Renal pelvis (tissue), 4 donors: ENCODE measurements around the gene MC5R. TPM values are rescaled to one million over a fixed set of nuclear protein-coding genes. Genes with fewer than 3 reads are reported as not detected.
"Not testable (repeated sequence)": the region's sequence is repeated elsewhere in the genome, so short reads cannot be mapped to it uniquely, and the experiment has no call there.

Experiments
- DNase-seq: peaks from one replicate; pipeline ENCODE4 v3.0.0-alpha.2; 2013
- polyA plus RNA-seq, 3 donors: library from polyadenylated mRNA; unstranded; fragments of 120-200 nt; gene quantifications; one replicate each; pipeline ENCODE4 v1.2.1, GENCODE V29; 2013; ENCODE audit not compliant: insufficient read length in 3 of 3

MC5R gene
- polyA plus RNA-seq, 3 donors: 0.13 to 0.28 TPM; not detected in 1

GRCh38 chr18:13835202-13835601 lies 11.3 kb downstream of the MC5R start:
- DNase-seq: no peak

DNA sequence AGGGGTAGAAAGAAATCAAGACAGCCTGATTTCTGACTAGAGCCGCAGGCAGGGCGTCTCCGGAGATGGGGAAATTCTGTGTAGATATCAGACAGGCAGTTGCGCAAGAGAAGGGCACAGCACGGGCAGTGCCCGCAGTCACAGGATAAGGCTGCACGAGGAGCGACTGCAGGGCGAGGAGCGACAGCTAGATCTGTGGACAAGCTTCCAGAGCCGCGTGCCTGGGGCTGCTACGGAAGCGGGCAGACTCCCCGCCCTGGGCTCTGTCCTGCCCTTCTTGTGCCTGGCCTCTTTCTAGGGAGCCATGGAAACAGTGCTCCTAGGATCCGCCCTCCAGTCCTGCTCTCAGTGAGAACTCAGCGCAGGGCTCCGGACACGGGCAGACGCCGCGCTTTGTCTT lies 12.6 kb downstream of the MC5R start:
- DNase-seq: no peak

DNA sequence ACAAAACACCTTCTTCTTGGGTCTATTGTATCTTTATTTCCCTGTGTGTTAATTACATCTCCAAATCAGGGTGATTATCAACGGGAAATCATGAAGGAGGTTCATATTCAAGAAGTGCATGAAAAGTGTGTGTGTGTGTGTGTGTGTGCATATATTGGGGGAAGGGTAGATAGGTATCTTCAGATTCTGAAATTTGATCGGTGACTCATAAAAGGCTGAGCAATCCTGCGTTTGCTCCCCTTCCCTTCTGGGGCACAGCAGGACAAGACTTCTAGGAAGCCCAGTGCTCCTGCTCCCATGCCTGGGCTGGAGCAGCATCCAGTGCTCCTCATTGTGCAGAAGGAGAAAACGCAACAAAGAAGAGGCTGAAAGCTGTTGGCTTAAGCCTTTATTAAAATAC lies 25.8 kb downstream of the MC5R start:
- DNase-seq: no peak

DNA sequence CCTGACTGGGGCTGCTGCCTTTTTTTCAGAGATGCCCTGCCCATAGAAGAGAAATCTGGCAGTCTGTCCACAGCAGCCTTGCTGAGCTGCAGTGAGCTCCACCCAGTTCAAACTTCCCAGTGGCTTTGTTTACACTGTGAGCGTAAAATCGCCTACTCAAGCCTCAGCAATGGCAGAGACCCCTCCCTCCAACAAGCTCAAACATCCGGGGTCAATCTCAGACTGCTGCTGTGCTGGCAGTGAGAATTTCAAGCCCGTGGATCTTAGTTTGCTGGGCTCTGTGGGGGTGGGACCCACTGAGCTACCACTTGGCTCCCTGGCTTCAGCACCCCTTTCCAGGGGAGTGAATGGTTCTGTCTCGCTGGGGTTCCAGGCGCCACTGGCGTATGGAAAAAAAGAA lies 38.9 kb downstream of the MC5R start:
- not testable (repeated sequence) for DNase-seq

- no peak for DNase-seq
Measured at GRCh38 chr18:13868501-13869271, 44.7 kb downstream of the MC5R start.

GRCh38 chr18:13871701-13872100 lies 47.8 kb downstream of the MC5R start:
- no peak for DNase-seq

DNA sequence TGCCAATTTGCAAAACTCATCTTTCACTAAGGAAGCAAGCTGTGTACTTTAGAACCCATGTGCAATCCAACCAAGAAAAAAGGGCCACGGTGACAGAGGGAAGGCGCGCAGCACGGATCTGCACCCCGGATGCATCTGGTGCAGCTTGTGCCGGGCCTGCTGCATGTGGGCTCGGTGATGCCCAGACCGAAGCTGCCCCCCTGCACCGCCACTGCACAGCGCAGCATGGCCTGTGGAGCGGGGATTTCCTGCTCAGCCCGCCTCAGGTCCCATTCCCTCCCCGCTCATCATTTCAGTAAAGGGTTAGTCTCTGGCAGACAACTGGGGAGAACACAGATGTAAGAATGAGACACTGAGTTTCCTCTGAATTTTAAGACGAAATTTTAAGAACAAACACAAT lies 48.4 kb downstream of the MC5R start:
- DNase-seq: no peak

DNA sequence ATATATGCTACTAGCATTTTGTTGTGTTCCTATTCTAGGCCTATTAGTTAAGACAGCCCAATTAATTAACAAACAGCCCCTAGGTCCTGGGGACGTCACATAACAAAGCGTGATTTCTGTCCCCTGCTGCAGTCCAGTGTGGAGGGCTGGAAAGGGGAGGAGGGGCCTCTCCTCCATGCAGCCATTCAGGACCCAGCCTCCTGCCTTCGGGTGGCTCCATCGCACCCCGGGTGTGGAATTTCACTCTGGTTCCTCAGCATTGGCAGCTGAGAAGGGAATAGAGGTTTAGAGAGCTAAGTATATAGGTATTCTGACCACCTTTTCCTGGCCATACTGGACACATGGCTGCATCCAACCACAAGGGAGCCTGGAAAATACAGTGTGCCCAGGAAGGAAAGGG lies 49.0 kb downstream of the MC5R start:
- DNase-seq: no peak

GRCh38 chr18:13874558-13874957 lies 50.6 kb downstream of the MC5R start:
- DNase-seq: no peak

Other genes starting within 250 kb of the MC5R start
- gene FAM210A, start 97.6 kb upstream of the MC5R start, polyA plus RNA-seq: 10 to 100 TPM; 16.9 to 20.2 (median 19.2) TPM
- gene RNMT, start 97.5 kb upstream of the MC5R start, polyA plus RNA-seq: 10 to 100 TPM; 51.2 to 61.8 (median 61.0) TPM
- under 1 TPM in 2 of 3 donors, not detected in 1; 0.24 to 0.28 TPM for gene MC2R, start 91.4 kb downstream of the MC5R start, polyA plus RNA-seq